NCI-H1694 (cell line): ENCODE data around the gene DNAH1.

Experiments used
- DNase-seq: peaks from one replicate; lab custom pipeline; 2025; lab: John Stamatoyannopoulos, UW

The DNAH1 gene

GRCh38 chr3:52290596-52291507, 25.3 kb upstream of the DNAH1 start:
- DNase-seq, result no peak

DNA sequence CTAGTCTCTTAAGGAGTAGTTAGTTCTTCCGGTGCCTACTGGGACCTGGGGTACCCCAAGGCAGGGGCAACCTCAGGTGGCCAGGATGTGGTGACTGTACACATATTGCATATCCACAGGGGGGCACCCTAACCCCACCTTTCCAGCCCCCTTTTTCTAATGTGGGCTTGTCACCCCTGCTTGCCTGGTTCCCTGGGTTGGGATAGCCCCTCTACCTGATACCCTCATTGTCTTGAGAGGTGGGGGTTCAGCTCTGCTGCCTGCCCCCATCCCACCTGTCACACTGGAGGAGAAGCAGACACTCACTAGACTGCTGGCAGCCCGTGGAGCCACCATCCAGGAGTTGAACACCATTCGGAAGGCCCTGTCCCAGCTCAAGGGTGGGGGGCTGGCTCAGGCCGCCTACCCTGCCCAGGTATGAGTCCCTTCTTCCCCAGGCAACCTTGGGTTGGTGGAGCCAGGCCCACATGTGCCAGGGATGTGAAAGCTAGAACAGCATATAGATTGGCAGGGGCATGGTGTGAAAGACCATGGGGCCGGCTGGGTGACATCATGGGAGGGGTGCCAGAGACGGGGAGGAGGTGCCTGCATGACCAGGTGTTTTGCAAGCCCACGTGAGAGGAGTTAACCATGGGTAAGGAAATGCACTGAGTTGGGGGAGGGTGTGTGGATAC, 24.5 kb upstream of the DNAH1 start:
- DNase-seq, result no peak

GRCh38 chr3:52292247-52293065, 23.7 kb upstream of the DNAH1 start:
- DNase-seq, result no peak

DNA sequence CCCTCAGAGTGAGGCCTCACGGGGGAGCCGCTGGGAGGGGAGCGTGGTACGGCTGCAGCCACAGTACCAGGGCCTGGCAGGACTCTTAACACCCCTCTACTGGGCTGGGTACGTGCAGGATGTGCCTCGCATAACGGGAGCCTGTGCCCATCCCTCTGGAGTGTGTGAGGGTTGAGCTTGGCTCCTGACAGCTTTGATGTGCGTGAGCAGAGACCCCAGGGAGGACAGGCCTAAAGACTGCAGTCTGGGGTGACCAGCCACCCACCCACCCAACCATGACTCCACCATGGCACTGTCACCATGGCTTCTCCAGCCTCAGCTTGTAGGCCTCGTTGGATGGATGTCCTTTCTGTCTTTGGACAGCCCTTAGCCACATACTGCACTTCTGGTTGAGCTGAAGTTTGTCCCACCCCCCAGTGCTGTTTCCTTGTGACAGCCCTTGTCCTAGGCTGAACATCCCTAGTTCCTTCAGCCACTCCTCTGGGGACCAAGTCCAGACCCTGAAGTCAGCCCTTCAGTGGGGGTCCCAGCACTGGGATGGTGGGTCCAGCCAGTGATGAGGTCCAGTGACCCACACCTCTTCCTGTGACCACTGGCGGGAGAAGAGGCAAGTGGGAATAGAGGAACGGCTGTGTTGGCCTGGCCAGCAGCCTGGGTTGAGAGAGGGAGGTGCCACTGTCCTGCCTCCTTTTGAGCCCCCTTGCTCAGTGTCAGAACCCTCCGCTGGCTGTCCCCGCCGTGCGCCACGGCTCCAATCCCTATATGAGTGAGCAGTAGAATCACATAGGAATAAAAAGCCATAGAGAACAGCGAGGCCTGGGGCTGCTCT, 22.4 kb upstream of the DNAH1 start:
- DNase-seq, result no peak

DNA sequence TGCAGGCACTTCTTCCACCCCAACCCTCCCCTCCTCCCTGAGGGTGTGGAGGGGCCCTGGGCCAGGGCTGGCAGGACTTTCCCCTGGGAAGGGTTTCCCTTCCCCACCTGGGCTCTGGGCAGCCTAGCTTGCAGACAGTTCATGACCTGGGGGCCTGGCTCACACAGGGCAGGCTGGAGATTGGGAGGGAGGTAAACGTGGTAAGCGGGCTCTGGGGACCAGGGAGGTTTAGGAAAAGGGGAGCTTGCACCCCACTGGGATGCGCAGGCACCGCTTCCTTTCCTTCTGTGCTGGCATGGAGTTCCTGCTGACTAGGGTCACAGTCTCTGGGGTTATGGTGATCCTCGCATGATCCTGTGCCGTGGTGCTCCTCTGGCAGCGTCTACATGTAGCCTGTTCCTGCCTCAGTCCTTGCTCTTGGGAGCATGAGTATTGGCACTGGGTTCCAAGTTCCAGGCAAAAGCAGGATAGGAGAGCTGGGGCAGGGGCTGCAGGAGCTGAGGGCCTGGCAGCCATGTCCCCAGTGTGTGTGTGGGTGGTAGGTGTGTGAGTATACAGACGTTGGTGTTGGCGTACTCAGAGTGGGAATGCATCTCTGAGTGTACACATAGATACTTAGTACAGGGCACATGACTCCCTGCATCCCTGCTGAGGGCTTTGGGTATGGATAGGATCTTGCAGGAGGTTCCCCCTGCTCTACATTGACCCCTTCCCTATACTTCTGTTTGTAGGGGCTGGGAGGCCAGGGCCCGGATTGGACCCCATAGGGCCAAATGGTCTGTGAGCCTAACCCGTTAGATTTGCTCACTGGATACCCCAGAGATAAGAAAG, 21.6 kb upstream of the DNAH1 start:
- DNase-seq, result no peak

GRCh38 chr3:52295671-52296208, 20.4 kb upstream of the DNAH1 start:
- no peak for DNase-seq

GRCh38 chr3:52297242-52298148, 18.6 kb upstream of the DNAH1 start:
- DNase-seq, result no peak

DNA sequence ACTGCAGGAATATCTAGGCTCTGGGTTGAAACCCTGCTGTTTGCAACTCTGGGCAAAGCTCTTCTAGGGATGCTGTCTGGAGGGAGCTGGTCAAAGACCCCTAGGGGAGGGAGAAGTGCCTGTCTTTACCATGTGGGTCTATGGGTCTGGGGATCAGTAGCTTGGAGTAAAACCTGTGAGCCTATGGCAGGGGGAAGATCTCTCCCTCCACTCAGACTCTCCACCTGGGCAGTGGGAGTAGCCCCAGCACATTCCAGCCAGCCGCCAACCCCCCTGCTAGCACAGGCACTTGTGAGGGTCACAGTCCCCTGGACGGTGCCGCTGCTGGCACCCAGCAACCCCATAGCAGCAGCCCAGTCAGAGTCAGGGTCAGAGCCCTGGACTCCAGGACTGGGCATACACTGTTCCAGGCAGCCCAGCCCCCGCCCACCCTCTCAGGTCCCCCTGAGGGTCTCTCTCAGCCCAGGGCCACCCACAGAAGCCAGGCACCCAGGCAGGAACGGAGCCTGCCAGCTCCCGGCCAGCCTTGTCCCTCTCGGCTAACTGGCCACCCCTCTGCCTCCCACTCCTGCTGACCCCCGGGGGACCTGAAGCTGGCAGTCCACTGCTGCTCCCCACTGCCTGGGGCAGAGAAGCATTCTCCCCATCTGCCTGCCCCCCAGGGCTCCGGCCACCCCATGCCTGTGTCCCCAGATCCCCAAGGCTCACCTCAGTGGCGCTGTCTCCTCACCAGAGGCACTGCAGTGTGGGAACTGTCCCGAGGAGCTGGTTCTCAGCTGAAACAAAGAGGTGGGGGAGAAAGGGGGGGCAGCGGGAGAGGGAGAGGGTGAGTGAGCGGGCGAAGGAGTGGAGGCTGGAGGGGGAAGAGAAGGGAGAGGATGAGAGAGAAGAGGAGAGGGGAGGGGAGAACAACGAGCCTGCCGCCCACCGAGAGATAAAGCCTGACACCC, 17.7 kb upstream of the DNAH1 start:
- no peak for DNase-seq

- no peak for DNase-seq
Observed at GRCh38 chr3:52299247-52299878, 16.8 kb upstream of the DNAH1 start.

DNA sequence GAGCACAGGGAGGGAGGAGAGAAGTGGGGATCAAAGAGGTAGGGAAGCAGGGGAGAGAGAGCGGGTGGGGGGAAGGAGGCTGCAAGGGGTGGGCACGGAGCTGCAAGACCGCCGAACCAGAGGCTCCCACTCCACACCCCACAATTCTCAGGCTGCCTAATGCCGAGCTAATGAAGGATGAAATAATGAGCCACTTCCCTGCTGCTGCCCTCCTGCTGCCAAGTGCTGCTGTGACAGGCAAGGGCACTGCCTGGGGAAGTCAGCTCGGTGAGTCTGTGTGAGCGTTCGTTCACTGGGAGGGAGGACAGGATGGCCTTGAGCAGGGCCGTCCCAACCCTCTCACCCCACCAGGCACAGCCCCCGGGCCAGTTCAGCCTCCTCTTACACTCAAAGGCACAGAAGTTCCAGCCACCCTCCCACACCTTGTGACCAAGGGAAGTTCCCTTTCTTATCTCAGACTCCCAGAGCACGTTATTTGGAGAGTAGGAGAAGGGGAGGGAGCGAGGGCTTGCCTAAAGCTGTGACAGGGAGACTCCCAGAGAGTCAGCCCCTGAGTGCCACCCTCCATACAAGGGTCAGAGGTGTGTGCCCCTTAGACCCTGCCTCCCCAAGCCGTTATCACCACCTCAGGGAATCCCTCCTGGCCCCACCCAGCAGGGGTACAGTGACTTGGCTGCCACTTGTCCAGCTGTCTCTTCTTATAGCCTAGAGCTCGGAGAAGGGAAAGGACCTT, 16.1 kb upstream of the DNAH1 start:
- no peak for DNase-seq

DNA sequence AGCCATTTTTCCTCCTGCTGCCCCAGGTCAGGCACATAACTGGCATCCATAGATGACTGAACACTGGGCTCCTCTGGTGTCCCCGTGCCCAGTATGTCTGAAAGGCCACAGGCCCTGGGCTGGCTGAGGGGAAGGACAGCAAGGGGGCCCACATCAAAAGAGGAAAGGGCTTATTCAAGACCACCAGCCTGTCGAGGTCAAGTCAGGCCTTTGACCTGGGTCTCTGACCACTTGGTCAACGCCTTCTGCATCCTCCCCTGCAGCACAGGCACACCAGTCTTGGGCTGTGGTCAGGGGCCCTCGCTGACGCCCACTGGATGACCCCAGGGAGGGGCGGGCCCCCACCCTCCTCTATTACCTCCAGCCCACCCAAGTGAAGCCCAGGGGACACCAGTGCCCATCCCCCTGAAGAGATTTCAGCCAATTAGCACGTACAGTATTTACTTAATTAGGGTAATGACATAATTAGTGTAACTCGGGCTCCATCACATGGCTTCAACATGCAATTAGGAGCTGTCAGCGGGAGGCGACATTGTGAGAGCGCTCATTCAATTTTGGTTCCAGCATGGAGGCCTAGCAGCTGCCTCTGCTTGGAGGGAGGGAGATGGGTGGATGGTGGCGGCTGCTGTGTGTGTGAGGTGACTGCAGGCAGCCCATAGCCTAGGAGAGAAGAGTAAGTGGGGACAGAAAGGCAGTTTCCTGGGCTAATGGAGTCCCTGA, 13.5 kb upstream of the DNAH1 start:
- DNase-seq, result no peak

- DNase-seq, result no peak
Observed at GRCh38 chr3:52303811-52304210, 12.3 kb upstream of the DNAH1 start.

DNA sequence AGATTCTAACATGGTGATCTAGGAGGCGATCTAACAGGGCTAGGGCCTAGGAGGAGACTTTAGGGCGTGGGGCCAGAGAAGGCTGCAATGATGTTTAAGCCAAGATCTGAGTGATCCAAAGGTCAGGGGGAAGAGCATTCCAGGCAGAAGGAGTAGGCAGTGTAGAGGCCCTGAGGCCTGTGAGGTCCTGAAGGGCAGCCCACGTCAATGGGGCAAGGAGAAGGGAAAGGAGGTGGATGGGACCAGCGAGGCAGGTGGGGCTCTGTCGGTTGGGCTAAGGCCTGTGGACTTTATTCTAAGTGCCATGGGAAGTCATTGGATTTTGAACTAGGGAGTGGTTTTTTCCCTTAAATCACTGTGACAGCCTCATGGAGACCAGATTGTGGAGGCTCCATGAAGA, 10.2 kb upstream of the DNAH1 start:
- no peak for DNase-seq

GRCh38 chr3:52306978-52307377, 9.1 kb upstream of the DNAH1 start:
- no peak for DNase-seq

DNA sequence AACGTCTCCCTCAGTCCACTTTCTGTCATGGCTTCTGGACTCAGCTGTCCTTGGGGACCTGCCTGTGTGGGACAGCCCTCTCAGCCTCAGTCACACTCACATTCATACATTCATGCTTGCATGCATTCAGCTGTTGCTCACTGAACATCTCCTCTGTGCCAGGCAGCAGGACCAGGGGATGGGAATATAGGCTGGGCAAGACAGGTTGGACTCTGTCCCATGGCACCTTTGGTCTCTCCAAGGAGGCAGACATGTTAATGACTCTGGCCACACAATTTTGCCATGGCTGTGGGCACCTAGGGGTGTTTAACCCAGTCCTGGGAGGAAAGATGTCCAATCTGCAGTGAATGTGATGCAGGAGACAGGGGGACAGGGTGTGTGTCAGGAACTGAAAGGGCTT, 7.8 kb upstream of the DNAH1 start:
- no peak for DNase-seq

DNA sequence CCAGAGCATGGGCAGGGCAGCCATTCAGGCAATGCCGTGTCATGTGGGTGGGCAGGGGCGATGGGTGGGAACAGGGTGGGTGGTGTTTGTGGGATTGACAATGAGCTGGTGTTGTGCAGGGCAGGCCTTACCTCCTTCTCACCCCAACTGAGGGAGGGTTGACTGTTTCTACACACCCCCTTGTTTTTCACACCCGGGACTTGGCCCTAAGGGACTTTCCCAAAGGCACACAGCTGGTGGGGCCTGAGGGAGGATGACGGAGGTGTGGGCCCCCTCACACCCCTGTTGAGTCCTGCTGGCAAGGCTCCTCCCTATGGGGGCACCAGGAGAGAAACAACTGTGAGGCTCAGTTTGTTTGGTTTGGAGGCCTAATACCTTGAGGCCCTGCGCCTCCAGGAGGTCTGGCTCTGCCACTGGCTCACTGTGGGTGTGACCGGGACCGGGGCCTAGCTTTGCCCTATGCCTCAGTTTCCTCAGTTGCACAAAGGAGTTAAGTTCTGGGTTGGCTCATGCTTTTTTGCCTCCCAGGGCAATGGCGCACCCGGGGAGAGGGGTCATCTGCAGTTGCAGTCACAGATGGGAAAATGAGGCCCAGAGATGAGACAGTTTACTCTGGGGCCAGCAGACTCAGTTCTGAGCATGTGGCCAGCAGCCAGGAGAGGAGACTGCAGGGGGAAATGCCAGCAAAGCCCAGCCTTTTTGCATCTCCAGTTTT, 5.1 kb upstream of the DNAH1 start:
- no peak for DNase-seq
